HG03025 (cell line): ENCODE data around the gene ZNF554.

Experiments used
- ATAC-seq: cut with Tn5 transposase; IDR thresholded peaks from one replicate; pipeline ENCODE4 v1.9.1; 2021; ENCODE audit warnings: mild to moderate bottlenecking, moderate library complexity; ENCODE audit not compliant: unreplicated experiment, low FRiP score

The ZNF554 gene

DNA sequence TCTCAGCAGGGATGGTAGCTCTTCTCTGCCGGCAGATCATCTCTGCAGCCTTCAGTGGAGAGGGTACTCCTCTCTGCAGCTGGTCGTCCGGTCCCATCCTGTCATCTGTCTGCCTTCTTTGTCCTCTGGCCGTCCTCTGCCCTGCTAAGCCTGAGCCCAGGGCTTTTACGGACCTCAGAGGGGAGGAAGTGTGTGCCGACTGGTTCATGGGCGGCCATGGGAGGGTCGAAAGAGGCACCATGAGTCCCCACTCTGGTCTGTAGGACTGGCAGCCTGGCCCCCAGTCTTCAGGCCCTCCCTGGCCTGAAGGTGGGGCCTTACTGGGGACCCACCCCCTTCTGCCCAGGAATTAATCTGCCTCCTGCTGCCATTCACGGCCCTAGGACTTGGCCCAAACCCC is 4.0 kb downstream of the ZNF554 start:
- no peak for ATAC-seq

DNA sequence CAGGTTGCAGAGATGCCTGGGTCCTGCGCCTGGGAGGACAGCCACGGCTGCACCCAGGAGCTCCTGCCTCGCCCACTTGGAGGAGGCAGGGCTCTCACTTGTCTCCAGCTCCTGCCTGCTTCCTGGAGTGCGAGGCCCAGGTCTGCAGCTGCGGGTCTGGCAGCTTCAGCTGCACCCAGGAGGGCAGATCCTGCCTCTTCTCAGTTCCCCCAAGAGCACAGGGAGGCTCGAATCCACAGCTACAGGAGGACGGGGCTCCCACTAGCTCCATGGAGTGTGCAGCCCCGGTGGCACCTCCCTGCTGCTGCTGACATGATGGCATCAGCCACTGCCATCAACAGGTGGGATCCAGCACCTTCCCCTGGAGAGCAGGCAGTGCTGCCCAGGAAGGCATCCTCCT is 4.5 kb downstream of the ZNF554 start:
- no peak for ATAC-seq

DNA sequence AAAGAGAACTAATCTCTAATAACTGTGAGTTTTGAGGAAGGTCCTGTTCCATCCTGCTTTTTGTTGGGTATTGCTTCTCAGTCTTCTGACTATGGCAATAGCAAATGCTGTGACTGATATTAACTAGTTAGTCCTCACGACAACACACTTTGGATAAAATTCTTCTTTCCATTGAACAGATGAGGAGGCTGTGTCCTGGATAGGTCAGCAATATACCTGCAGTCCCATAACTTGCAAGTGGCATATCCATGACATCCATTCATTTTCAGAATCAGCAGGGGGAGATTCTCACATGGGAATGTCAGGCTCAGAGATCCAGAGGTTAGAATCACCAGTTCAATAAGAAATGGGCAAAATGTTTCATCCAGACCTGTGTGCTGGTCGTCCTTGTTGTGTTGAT is 7.4 kb downstream of the ZNF554 start:
- no peak for ATAC-seq

DNA sequence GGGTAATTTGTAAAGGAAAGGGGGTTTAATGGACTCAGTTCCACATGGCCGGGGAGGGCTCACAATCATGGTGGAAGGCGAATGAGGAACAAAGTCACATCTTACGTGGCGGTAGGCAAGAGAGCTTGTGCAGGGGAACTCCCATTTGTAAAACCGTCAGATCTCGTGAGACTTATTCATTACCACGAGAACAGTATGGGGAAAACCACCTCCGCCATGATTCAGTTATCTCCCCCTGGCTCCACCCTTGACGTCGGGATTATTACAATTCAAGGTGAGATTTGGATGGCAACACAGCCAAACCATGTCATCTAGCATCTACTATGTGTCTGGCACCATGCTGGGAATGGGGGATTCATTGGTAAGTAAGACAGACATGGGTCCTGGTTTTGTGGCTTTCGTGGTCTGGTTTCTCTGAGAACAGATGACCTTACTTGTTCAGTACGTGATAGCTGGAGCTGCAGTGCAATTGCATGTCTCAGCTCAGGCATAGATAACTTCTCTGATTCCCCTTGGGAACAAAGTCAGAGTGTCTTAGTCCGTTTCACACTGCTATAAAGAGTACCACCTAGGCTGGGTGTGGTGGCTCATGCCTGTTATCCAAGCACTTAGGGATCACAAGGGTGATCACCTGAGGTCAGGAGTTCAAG is 8.3 kb downstream of the ZNF554 start:
- ATAC-seq = no peak

DNA sequence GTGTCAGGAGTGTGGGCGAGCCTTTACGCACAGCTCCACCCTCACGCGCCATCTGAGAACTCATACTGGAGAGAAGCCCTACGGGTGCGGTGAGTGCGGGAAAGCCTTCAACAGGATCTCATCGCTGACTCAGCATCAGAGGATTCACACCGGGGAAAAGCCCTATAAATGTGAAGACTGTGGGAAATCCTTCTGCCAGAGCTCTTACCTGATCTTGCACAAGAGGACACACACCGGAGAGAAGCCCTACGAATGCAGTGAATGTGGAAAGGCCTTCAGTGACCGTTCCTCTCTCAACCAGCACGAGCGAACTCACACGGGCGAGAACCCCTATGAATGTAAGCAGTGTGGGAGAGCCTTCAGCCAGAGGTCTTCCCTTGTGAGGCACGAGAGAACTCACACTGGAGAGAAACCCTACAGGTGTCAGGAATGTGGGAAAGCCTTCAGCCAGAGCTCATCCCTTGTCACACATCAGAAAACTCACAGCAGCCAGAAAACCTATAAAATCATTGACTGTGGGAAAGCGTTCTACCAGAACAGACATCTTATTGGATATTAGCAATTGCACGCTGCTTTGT is 14.7 kb downstream of the ZNF554 start:
- ATAC-seq = no peak

DNA sequence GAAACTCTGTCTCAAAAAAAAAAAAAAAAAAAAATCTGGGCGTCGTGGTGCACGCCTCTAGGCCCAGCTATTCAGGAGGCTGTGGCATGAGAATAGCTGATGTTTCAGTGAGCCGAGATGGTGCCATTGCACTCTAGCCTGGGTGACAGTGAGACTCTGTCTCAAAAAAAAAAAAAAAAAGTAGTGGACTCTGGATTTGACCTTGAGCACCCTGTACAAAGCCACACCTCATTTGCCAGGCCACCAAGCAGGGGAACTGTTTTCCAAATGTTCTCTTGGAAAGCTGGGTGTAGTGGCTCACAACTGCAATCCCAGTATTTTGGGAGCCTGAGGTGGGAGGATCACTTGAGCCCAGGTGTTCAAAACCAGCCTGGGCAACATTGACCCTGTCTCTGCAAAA is 17.8 kb downstream of the ZNF554 start:
- no peak for ATAC-seq

DNA sequence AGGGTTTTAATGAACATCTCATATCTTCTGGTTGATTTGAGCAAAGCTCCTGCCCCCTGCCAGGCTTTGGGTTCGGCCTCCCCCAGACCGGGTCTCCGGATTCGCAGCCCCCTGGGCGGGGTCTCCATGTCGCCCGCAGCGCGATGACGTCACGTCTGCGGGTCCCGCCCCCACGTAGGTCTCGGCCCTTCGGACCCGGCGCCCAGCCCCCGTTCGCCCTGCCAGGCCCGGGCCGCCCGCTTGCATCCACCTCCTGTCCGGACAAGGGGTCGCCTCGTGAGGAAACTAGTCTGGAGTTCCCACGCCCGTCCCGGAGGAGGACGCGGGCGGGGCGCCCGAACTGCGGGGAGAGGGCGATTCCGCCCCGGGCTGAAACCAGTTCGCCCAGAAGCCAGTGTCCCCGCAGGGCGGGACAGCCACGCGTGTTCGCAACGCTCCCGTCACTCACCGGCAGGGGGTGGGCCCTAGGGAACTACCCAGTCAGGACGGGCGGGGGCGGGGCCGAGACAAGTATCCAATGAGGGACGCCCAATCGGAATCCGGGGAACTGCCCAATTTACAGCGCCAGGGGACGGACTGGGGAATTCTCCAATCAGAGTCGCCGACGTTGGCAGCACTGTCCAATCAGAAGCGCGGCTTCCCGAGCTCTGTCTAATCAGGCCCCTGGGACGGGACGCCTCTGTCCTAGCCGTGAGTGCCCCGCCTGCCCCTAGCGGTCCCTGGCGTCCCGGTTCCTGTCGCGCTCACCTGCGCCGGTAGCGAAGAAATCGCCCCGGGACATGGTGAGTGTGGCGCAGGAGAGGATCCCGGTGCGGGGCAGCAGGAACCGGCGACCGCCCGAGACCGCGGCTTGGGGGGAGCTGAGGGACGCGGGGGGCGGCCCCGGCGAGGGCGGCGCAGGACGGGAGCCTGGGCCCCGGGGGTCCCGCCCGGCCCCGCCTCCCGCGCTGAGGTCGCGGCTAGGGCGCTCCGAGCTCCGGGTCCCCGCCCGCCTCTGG is 21.4 kb downstream of the ZNF554 start, which contains the start of gene ZNF555:
TSS of gene ZNF555 (plus strand) at position 682 of the 998 bp plus-strand sequence. CDS start at position 780, 98 bp downstream.
- peak; percentile 89 for ATAC-seq

DNA sequence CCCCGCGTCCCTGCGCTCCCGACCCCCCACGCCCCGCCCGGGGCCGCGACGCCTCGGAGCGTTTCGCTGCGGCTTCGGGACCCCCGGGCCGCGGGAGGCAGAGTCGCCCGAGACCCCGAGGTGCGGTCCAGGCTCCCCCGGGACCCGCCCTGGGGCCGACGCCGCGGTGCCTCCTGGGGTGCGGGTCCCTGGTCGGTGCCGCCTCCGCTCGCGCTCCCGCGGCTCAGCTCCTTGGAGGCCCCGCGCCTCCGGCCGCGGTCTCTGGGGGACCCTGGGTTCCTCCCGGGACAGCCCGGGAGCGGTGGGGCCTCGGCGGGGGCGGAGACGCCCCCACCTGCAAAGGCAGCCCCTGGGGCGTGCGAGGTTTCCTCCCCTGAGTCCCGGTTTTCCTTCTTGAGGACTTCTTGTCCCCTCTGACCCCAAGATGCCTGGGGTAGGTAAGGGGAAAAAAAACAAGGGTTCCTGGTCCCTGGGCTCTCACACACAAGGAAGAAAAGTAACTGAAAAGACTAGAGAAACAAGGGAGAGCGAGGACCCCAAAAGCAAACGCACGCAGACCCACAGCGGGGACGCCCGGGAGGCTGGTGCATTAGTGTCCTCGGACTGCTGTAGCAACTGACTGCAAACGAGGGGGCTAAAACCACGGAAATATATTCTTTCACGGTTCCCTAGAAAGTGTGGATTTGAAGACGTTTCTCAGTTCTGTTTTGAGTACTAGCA is 22.3 kb downstream of the ZNF554 start:
- ATAC-seq = no peak

DNA sequence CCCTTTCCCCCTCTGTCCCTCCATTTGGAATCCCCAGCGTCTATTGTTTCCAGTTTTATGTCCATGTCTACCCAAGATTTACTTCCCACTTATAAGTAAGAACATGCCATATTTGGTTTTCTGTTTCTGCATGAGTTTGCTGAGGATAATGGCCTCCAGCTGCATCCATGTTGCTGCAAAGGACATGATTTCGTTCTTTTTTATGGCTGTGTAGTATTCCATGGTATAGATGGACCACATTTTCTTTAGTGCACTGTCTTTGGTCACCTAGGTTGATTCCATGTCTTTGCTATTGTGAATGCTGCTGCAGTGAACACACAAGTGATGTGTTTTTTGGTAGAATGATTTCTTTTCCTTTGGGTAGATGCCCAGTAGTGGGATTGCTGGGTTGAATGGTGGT is 25.4 kb downstream of the ZNF554 start:
- no peak for ATAC-seq

DNA sequence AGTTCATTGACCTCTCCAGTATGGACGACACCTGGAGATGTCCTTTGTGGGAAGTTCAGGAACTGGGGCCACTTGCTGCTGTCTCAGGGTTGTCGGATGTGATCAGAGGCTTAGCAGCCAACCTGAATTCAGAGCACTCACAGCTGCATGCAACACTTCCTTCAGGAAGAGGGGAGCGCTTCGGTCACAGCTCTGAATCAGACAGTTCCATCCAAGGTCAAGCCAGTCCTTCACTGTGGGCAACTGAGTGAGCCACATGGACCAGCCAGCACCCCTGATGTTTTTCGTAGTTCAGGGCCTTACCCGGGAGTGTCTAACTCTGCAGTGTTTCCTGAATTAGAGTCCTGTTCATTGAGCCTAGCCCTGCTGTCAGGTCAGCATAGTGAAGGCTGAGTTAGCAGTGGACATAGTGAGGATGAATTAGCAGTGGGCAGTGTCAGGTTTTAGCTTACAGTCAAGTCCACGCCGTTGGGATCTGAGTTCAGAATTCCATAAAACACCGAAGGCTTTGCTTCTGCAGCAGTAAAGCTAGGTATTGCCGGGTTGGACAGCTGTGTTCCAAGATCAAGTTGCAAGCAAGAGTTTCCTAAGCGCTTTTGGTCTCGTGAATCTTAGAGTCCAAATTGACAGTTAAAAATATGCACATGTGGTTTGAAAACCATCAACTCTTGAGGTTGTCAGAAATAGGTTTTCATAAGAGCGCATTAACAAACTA is 26.7 kb downstream of the ZNF554 start:
- ATAC-seq = no peak

DNA sequence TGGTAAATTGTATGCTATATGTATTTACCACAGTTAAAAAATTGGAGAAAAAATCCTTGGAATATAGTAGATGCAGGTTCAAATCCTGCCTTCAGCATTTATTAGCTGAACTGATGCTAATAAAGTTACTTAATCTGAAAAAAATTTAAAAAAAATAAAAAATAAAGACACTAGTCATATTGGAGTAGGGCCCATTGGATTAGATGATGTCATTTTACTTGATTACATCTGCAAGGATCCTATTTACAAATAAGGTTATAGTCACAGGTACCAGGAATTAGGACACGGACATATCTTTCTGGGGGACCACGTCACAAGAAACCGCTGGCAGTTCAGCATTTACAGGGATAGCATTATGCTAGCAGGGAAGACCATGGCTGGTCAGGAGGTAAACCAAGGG is 27.8 kb downstream of the ZNF554 start:
- no peak for ATAC-seq

DNA sequence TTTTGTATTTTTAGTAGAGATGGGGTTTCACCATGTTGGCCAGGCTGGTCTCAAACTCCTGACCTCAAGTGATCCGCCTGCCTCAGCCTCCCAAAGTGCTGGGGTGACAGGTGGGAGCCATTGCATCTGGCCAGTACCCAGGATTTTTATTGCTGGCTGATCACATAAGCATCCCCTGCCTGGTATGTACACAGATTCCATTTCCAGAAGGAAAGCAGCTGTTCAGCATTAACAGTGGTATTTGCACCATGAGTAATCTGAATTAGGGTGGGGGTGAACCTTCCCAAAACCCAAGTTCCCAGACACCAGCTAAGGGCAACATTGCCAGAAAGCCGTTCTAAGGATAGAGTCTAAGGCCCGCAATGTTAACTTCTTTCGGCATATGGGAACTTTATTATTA is 28.9 kb downstream of the ZNF554 start:
- ATAC-seq = no peak

DNA sequence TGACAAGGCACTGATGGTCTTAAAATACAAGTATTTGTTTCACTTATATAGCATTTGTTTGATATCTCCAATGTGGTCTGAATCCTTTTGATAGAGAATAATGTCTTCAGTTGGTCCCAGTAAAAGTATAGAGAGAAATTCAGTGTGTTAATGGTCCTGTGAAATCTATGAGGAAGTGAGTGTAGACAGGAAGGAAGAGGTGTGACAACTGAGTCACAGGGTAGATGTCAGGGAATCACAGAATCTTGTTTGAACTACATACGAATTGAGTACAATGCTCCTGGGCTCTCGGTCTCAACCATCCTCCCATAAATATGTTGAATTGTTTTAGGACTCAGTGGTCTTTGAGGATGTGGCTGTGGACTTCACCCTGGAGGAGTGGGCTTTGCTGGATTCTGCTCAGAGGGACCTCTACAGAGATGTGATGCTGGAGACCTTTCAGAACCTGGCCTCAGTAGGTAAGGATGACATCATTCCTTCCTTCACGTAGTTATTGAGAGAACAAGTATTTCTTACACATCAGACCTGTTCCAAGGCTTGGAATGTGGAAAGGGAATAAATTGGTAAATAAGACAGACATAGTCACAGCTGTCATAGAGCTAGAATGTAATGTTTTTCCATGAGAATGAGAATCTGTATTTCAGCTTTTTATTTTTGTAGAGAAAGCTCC is 30.7 kb downstream of the ZNF554 start:
- ATAC-seq = no peak

DNA sequence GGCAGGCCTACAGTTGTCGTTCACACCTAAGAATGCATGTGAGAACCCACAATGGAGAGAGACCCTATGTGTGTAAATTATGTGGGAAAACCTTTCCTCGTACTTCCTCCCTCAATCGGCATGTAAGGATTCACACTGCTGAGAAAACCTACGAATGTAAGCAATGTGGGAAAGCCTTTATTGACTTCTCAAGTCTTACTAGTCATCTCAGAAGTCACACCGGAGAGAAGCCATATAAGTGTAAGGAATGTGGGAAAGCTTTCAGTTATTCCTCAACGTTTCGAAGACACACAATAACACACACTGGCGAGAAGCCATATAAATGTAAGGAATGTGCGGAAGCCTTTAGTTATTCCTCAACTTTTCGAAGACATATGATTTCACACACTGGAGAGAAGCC is 32.9 kb downstream of the ZNF554 start:
- ATAC-seq = no peak

DNA sequence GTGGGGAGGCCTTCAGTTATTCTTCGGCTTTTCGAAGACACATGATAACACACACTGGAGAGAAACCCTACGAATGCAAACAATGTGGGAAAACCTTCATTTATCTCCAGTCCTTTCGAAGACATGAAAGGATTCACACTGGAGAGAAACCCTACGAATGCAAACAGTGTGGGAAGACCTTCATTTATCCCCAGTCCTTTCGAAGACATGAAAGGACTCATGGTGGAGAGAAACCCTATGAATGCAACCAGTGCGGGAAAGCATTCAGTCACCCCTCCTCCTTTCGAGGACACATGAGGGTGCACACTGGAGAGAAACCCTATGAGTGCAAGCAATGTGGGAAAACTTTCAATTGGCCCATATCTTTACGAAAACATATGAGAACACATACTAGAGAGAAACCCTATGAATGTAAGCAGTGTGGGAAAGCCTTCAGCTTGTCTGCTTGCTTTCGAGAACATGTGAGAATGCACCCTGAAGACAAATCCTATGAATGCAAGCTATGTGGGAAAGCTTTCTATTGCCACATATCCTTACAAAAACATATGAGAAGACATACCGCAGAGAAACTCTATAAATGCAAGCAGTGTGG is 33.4 kb downstream of the ZNF554 start:
- ATAC-seq = no peak

DNA sequence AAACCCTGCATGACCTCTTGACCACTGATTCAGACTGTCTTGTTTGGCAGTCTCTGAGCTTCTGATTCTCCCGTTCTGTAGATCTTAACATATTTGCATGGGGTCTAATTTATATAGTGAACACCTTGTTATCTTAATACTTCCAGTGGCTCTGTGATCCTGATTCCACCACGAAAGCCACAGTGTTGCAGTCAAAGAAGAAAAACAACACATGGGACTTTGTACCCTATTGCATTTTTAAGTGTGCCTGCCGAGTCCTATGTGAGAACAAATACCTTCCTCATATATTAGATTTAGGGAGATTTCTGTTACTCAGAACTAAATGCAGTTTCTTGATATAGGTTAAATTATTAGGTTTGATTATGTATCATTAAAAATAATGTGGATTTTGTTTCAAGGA is 35.2 kb downstream of the ZNF554 start:
- ATAC-seq = no peak

DNA sequence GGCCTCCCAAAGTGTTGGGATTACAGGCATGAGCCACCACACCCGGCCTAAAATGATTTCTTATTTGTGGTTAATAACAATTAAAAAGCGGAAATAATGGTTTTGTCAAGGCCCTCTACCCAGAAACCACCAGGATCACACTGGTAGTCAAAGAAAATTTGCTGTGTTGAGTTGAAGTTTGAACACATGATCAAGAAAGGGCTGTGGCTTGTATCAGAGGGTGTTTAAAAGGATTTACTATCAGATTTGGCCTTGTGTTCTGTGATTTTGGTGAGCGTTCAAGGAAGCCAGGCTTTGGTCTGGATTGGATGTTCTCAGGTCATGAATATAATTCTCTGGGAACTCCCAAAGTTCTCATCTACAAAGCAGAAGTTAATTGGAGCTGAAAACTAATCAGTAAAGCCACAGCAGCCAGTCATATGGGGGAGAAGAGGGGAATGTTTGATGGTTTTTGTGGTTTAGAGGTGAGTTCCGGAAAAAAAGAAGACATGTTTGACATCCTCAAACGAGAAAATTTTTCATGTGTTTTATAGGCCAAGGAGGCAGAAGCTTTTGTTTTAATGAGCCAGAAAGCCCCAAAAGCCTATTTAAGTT is 36.9 kb downstream of the ZNF554 start:
- no peak for ATAC-seq

DNA sequence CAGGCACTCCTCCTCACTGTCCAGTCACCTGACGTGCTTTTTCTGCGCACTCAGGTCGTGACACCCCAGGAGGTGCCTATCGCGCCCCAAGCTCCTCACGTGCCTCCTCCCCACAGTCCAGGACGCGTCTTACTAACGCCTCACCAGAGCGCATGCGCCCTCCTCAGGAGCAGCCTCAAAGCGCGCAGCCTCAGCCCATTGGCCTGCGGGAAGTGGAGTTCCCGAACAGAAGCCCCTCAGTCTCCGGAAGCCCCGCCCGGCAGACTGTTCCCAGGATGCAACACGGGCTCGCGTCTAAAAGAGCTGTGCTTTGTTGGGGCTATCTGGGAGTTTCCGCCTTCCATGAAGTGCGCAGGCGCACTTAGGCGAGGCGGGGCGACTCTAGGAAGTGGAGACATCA is 39.2 kb downstream of the ZNF554 start:
- ATAC-seq = no peak

DNA sequence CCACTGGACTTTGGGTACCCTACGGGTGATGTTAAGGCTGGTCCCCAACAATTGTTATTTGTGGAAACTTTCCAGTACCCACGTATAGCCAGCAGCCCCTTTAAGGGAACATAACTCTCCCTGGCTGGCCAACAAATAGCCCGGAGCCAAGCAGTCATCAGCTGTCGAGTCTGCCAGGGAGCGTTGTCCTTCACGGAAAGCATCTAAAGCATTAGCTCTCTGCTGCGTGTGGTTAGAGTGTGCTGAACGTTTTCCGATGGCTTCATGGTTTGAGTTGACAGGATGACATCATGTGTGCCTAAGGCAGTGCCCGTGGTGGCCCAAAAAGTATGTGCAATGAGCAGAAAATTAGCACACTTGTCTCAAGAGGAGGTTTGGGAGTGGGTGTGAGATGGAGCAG is 44.1 kb downstream of the ZNF554 start:
- ATAC-seq = no peak
